H9 (cell line): ENCODE measurements around the gene LYPLA2. TPM values are rescaled to one million over a fixed set of nuclear protein-coding genes. Genes with fewer than 3 reads are reported as not detected.

Source experiments
- DNase-seq: peaks from one replicate; pipeline ENCODE4 v3.0.0-alpha.2; 2017
- H2AFZ ChIP-seq: one replicate; pipeline ENCODE4 v1.6.1; 2013; ENCODE audit warnings: mild to moderate bottlenecking, low read length, control low read depth, moderate library complexity
- H2AK5ac ChIP-seq: 2 replicates; pipeline ENCODE4 v1.6.1; 2013; ENCODE audit warnings: low read length, control low read depth, mixed read lengths; ENCODE audit not compliant: insufficient read length
- H2BK120ac ChIP-seq: one replicate; pipeline ENCODE4 v1.6.1; 2013; ENCODE audit warnings: low read depth, mild to moderate bottlenecking, low read length, control low read depth, inconsistent platforms; ENCODE audit not compliant: poor library complexity, severe bottlenecking
- H2BK12ac ChIP-seq: 2 replicates; pipeline ENCODE4 v1.6.1; 2013; ENCODE audit warnings: low read length, control low read depth, mixed read lengths, low read depth; ENCODE audit not compliant: insufficient read length
- H2BK15ac ChIP-seq: 2 replicates; pipeline ENCODE4 v1.6.1; 2013; ENCODE audit warnings: low read depth, low read length, control low read depth
- H2BK20ac ChIP-seq: one replicate; pipeline ENCODE4 v1.6.1; 2013; ENCODE audit warnings: low read depth, mild to moderate bottlenecking, low read length, control low read depth, inconsistent platforms; ENCODE audit not compliant: poor library complexity, severe bottlenecking
- H2BK5ac ChIP-seq: 2 replicates; pipeline ENCODE4 v1.6.1; 2013; ENCODE audit warnings: low read length, control low read depth, mixed read lengths; ENCODE audit not compliant: insufficient read length
- H3K14ac ChIP-seq: 2 replicates; pipeline ENCODE4 v1.6.1; 2013; ENCODE audit warnings: low read length, control low read depth; ENCODE audit not compliant: insufficient read depth
- H3K18ac ChIP-seq: 2 replicates; pipeline ENCODE4 v1.6.1; 2013; ENCODE audit warnings: low read depth, mild to moderate bottlenecking, mixed read lengths, low read length, control low read depth; ENCODE audit not compliant: insufficient read length
- H3K23ac ChIP-seq: 2 replicates; pipeline ENCODE4 v1.6.1; 2013; ENCODE audit warnings: low read length, control low read depth, mixed read lengths, low read depth; ENCODE audit not compliant: insufficient read length
- H3K23me2 ChIP-seq: 2 replicates; pipeline ENCODE4 v1.6.1; 2013; ENCODE audit warnings: low read depth, mild to moderate bottlenecking, mixed read lengths, low read length, control low read depth; ENCODE audit not compliant: insufficient read length, poor library complexity, severe bottlenecking
- H3K27ac ChIP-seq: 2 replicates; pipeline ENCODE4 v1.5.1; 2013; ENCODE audit warnings: low read length, control low read depth, mixed read lengths, low read depth; ENCODE audit not compliant: insufficient read length
- H3K27me3 ChIP-seq: 2 replicates; pipeline ENCODE4 v1.6.1; 2013; ENCODE audit warnings: low read length, control low read depth, inconsistent platforms; ENCODE audit not compliant: insufficient read depth
- H3K4ac ChIP-seq: 2 replicates; pipeline ENCODE4 v1.6.1; 2013; ENCODE audit warnings: low read depth, mild to moderate bottlenecking, control low read depth, inconsistent platforms, low read length, moderate library complexity
- H3K4me1 ChIP-seq: 2 replicates; pipeline ENCODE4 v1.6.1; 2013; ENCODE audit warnings: low read length, control low read depth, inconsistent platforms; ENCODE audit not compliant: insufficient read depth
- H3K4me2 ChIP-seq: 2 replicates; pipeline ENCODE4 v1.6.1; 2013; ENCODE audit warnings: low read length, control low read depth, mixed read lengths; ENCODE audit not compliant: insufficient read length, insufficient read depth
- H3K56ac ChIP-seq: 2 replicates; pipeline ENCODE4 v1.6.1; 2013; ENCODE audit warnings: low read depth, mild to moderate bottlenecking, mixed read lengths, low read length, control low read depth; ENCODE audit not compliant: insufficient read length
- H3K79me1 ChIP-seq: 2 replicates; pipeline ENCODE4 v1.6.1; 2013; ENCODE audit warnings: low read depth, mild to moderate bottlenecking, moderate library complexity, low read length, control low read depth, inconsistent platforms; ENCODE audit not compliant: insufficient read depth, poor library complexity, severe bottlenecking
- H3K79me2 ChIP-seq: 2 replicates; pipeline ENCODE4 v1.6.1; 2013; ENCODE audit warnings: low read length, control low read depth, inconsistent platforms; ENCODE audit not compliant: insufficient read depth
- H3K9ac ChIP-seq: 2 replicates; pipeline ENCODE4 v1.6.1; 2013; ENCODE audit warnings: low read length, control low read depth, mixed read lengths; ENCODE audit not compliant: insufficient read length; ENCODE audit errors: extremely low read depth
- H3K9me3 ChIP-seq: one replicate; pipeline ENCODE4 v1.6.1; 2013; ENCODE audit warnings: low read depth, low read length, inconsistent platforms; ENCODE audit not compliant: control insufficient read depth
- H3T11ph ChIP-seq: one replicate; pipeline ENCODE4 v1.6.1; 2013; ENCODE audit warnings: mild to moderate bottlenecking, low read length, control low read depth, inconsistent platforms
- H4K20me1 ChIP-seq: one replicate; pipeline ENCODE4 v1.6.1; 2013; ENCODE audit not compliant: control insufficient read depth, insufficient read length, insufficient read depth
- H4K5ac ChIP-seq: 2 replicates; pipeline ENCODE4 v1.6.1; 2013; ENCODE audit warnings: low read depth, mild to moderate bottlenecking, mixed read lengths, low read length, control low read depth; ENCODE audit not compliant: insufficient read length
- H4K8ac ChIP-seq: replicated peaks from 2 replicates; pipeline ENCODE4 v1.6.1; 2013; ENCODE audit warnings: low read length, control low read depth, mixed read lengths, low read depth; ENCODE audit not compliant: insufficient read length
- H4K91ac ChIP-seq: 2 replicates; pipeline ENCODE4 v1.6.1; 2013; ENCODE audit warnings: low read depth, mild to moderate bottlenecking, moderate library complexity, mixed read lengths, low read length, control low read depth; ENCODE audit not compliant: insufficient read length
- H3K27ac Mint-ChIP-seq, 3 experiments: 2 replicates in 2 of 3; 3 replicates in 1 of 3; pipeline ENCODE4 v1.8.0; 2020 to 2021; ENCODE audit warnings: mixed read lengths in 3 of 3, mild to moderate bottlenecking in 1 of 3, moderate library complexity in 1 of 3
- H3K27me3 Mint-ChIP-seq: 2 replicates; pipeline ENCODE4 v1.8.0; 2021; ENCODE audit warnings: low read depth, mild to moderate bottlenecking, moderate library complexity, mixed read lengths
- H3K36me3 Mint-ChIP-seq, 3 experiments: 2 replicates in 2 of 3; 3 replicates in 1 of 3; pipeline ENCODE4 v1.8.0; 2020 to 2021; ENCODE audit warnings: low read depth in 3 of 3, mixed read lengths in 3 of 3; ENCODE audit not compliant: insufficient read depth in 1 of 3
- H3K4me1 Mint-ChIP-seq, 2 experiments: 2 replicates each; pipeline ENCODE4 v1.8.0; 2020; ENCODE audit warnings: mixed read lengths in 2 of 2
- H3K4me3 Mint-ChIP-seq, 2 experiments: 2 replicates in 1 of 2; 3 replicates in 1 of 2; pipeline ENCODE4 v1.8.0; 2020 to 2021; ENCODE audit warnings: mild to moderate bottlenecking in 2 of 2, mixed read lengths in 2 of 2, moderate library complexity in 1 of 2
- H3K9me3 Mint-ChIP-seq, 2 experiments: 2 replicates in 1 of 2; 3 replicates in 1 of 2; pipeline ENCODE4 v1.8.0; 2020; ENCODE audit warnings: mild to moderate bottlenecking in 2 of 2, mixed read lengths in 2 of 2, moderate library complexity in 1 of 2
- CTCF ChIP-seq: fragments of 200-600 bp; sonication (generic); conservative IDR thresholded peaks from 3 replicates; pipeline ENCODE4 v1.8.0; 2021; ENCODE audit warnings: antibody characterized with exemption, mild to moderate bottlenecking
- WGBS: extraction: QIAGEN DNeasy Blood & Tissue Kit; methylation state at CpG from one replicate; pipeline ENCODE4 v1.1.7; 2013; ENCODE audit warnings: missing lambda C conversion rate, low lambda C conversion rate, mixed read lengths; ENCODE audit not compliant: insufficient read length; ENCODE audit errors: extremely low coverage; 5-methylcytosine and 5-hydroxymethylcytosine counted together
- total RNA-seq: library from RNA; stranded (reverse); gene quantifications from 2 replicates; pipeline ENCODE4 v1.2.1, GENCODE V29; 2021

The LYPLA2 gene
- total RNA-seq, 1 experiment from 2014 or later, result 118 TPM

GRCh38 chr1:23797478-23798448 lies 6.8 kb downstream of the LYPLA2 start:
- no peaks in the 10 kb centered on the region for H3K27me3 ChIP-seq

More at GRCh38 chr1:23797478-23798448, 6.8 kb downstream of the LYPLA2 start:
- Histone ChIP-seq H4K20me1 (no peaks in the 10 kb centered on the region), H3K27ac (no peak overlapping the region), H3K56ac (no peak overlapping the region), H3T11ph (no peak overlapping the region), H3K4me2 (no peak overlapping the region), H3K4me1 (no peaks in the 10 kb centered on the region; the same call in 1 of the 2 replicates), H2AK5ac (no peak overlapping the region), H2BK12ac (no peak overlapping the region), H2AFZ (no peak overlapping the region), H2BK120ac (no peak overlapping the region), H3K79me1 (peaks cover 4% of the 10 kb centered on the region), H3K23me2 (peaks cover 11% of the 10 kb centered on the region), H3K9me3 (no peaks in the 10 kb centered on the region), H4K91ac (no peak overlapping the region), H4K8ac (no peak overlapping the region), H3K4ac (no peak overlapping the region), H2BK20ac (no peak overlapping the region), H3K14ac (no peak overlapping the region), H3K18ac (no peak overlapping the region), H3K9ac (no peak overlapping the region), H2BK15ac (no peak overlapping the region), H3K23ac (no peak overlapping the region), H4K5ac (no peak overlapping the region), H2BK5ac (no peak overlapping the region), H3K79me2 (no peaks in the 10 kb centered on the region; the same call in 1 of the 2 replicates)
- TF ChIP-seq CTCF, result no peak
- peaks cover 9 to 11% of the 10 kb centered on the region in 2 experiments for H3K4me1 Mint-ChIP-seq
- no peak overlapping the region for H3K4me3 Mint-ChIP-seq
- H3K27me3 Mint-ChIP-seq, result peaks cover 8% of the 10 kb centered on the region
- H3K27ac Mint-ChIP-seq, result no peak overlapping the region
- no CpG with 5 or more reads among the region's 20 CpGs for WGBS
- H3K36me3 Mint-ChIP-seq, result peaks cover 4 to 45% (median 28%) of the 10 kb centered on the region in 3 experiments; a peak in 5 of 7 replicates
- no peak for DNase-seq
- H3K9me3 Mint-ChIP-seq, result no peaks in the 10 kb centered on the region
